Activated naive CD8-positive, alpha-beta T cell treated with anti-CD3 and anti-CD28 coated beads for 36 hours (primary cell): ENCODE data around the gene CHRNA10. TPM values are rescaled to one million over a fixed set of nuclear protein-coding genes. Genes with fewer than 3 reads are reported as not detected.
"Not testable (repeated sequence)": the region's sequence is repeated elsewhere in the genome, so short reads cannot be mapped to it uniquely, and the experiment has no call there.

ENCODE experiments used
- DNase-seq: peaks from one replicate; pipeline ENCODE4 v3.0.0; 2021
- H3K27ac Mint-ChIP-seq: one replicate; pipeline ENCODE4 v1.8.0; 2022; ENCODE audit warnings: mild to moderate bottlenecking, moderate library complexity, mixed read lengths
- H3K27me3 Mint-ChIP-seq: one replicate; pipeline ENCODE4 v1.8.0; 2022; ENCODE audit warnings: mild to moderate bottlenecking, mixed read lengths
- H3K36me3 Mint-ChIP-seq: one replicate; pipeline ENCODE4 v1.8.0; 2021; ENCODE audit warnings: mild to moderate bottlenecking, mixed read lengths
- H3K4me1 Mint-ChIP-seq: one replicate; pipeline ENCODE4 v1.8.0; 2021; ENCODE audit warnings: mixed read lengths
- H3K4me3 Mint-ChIP-seq: one replicate; pipeline ENCODE4 v1.8.0; 2022; ENCODE audit warnings: mild to moderate bottlenecking, moderate library complexity, mixed read lengths
- H3K9me3 Mint-ChIP-seq: one replicate; pipeline ENCODE4 v1.8.0; 2022; ENCODE audit warnings: mixed read lengths
- total RNA-seq, 2 experiments: library from RNA; stranded (reverse); gene quantifications; one replicate each; pipeline ENCODE4 v1.2.3, GENCODE V29; 2021

The CHRNA10 gene
- total RNA-seq, 2 experiments from 2014 or later = 1.0 to 1.5 TPM

DNA sequence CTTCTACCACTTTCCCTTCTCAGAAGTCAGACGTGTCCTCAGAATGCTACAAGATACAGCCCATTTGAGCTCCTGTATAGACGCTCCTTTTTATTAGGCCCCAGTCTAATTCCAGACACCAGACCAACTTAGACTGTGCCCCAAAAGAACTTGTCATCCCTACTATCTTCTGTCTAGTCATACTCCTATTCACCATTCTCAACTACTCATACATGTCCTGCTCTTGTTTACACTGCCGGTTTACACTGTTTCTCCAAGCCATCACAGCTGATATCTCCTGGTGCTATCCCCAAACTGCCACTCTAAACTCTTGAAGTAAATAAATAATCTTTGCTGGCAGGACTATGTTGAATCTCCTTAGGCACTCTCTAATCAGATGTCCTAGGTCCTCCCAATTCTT lies 18.7 kb downstream of the CHRNA10 start:
- DNase-seq, H3K9me3 Mint-ChIP-seq, H3K4me1 Mint-ChIP-seq, H3K27ac Mint-ChIP-seq, H3K4me3 Mint-ChIP-seq, H3K36me3 Mint-ChIP-seq: not testable (repeated sequence)
- peaks cover 35% of the 10 kb centered on the region for H3K27me3 Mint-ChIP-seq

DNA sequence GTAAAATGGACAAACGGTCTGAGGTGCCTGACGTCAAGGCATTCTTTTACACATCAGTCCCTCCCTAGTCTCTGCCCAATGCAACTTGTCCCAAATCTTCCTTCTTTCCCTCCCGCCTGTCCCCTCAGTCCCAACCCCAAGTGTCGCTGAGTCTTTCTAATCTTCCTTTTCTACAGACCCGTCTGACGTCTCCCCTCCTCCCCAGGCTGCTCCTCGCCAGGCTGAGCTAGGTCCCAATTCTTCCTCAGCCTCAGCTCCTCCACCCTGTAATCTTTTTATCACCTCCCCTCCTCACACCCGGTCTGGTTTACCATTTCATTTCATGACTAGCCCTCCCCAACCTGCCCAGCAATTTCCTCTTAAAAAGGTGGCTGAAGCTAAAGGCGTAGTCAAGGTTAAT lies 21.8 kb downstream of the CHRNA10 start:
- not testable (repeated sequence) for H3K27ac Mint-ChIP-seq, DNase-seq, H3K9me3 Mint-ChIP-seq, H3K4me3 Mint-ChIP-seq, H3K4me1 Mint-ChIP-seq, H3K36me3 Mint-ChIP-seq
- peaks cover 48% of the 10 kb centered on the region for H3K27me3 Mint-ChIP-seq

DNA sequence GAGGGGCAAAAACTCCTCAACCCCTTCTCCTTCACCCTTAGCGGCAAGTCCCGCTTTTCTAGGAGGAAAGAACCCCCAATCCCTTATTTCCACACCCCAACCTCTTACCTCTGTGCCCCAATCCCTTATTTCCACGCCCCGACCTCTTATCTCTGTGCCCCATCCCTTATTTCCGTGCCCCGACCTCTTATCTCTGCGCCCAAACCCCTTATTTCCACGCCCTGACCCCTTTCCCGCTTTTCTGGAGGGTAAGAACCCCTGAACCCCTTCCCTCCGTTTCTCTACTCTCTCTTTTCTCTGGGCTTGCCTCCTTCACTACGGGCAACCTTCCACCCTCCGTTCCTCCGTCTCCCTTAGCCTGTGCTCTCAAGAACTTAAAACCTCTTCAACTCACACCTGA lies 22.3 kb downstream of the CHRNA10 start:
- H3K27me3 Mint-ChIP-seq = peaks cover 53% of the 10 kb centered on the region
- not testable (repeated sequence) for DNase-seq, H3K4me1 Mint-ChIP-seq, H3K27ac Mint-ChIP-seq, H3K36me3 Mint-ChIP-seq, H3K4me3 Mint-ChIP-seq, H3K9me3 Mint-ChIP-seq

DNA sequence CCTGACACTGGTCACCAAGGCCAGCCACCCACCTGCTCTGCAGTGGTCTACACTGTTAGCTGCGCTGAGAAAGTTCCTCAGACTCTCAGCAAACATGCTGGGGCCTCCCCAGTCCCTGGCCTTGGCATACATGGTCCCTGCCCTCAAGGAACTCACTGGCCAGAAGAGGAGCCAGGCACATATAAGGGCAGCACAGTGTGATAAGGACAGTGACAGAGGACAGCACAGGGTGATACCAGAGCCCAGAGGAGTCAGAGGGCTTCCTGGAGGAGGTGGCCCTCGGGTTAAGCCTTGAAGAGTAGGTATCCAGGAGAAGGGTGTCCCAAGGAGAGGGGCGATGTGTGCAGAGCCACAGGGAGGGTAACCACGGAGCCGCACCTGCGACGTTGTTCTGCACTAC lies 25.6 kb downstream of the CHRNA10 start:
- peaks cover 74% of the 10 kb centered on the region for H3K27me3 Mint-ChIP-seq
- no peaks in the 10 kb centered on the region for H3K36me3 Mint-ChIP-seq
- no peak overlapping the region for H3K27ac Mint-ChIP-seq
- H3K9me3 Mint-ChIP-seq = no peaks in the 10 kb centered on the region
- DNase-seq = no peak
- H3K4me3 Mint-ChIP-seq = no peak overlapping the region
- peaks cover 3% of the 10 kb centered on the region for H3K4me1 Mint-ChIP-seq

DNA sequence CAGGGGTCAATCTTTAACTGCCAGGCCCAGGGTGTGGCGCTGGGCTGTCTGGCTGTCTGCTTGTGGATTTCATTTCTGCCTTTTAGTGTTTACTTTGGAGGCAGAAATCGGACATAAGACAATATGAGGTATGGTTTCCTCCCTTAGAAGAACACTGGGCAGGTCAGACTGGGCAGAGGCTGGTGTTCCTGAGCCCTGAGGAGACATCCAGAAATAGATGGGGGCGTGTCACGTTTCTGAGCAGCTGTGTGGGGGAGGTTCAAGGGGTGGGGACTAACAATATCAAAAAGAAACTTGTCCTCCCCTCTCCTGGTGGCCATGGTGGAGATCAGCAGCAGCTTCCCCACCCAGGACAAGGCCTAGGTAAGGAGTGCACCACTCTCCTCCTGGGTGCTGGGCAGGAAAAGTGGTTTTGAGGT lies 26.4 kb downstream of the CHRNA10 start, which contains the start of gene ART1:
TSS of gene ART1 (plus strand) at position 312 of the 419 bp plus-strand sequence. CDS start 14,086 bp downstream, outside the sequence.
- peaks cover 3% of the 10 kb centered on the region for H3K4me1 Mint-ChIP-seq

DNA sequence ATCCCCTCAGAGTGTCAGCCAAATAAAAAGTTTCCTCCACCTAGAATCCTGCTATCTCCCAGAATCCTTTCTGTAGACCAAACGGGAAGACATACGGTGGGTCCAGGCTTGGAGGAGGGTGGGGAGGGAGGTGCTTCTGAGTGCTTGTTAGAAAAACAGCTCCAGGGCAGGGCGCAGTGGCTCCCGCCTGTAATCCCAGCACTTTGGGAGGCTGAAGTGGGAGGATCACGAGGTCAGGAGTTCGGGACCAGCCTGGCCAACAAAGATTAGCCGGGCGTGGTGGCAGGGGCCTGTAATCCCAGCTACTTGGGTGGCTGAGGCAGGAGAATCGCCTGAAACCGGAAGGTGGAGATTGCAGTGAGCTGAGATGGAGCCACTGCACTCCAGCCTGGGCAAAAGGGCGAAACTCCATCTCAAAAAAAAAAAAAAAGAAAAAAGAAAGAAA lies 28.1 kb downstream of the CHRNA10 start:
- not testable (repeated sequence) for H3K9me3 Mint-ChIP-seq, H3K4me1 Mint-ChIP-seq, H3K27ac Mint-ChIP-seq, H3K4me3 Mint-ChIP-seq, H3K36me3 Mint-ChIP-seq, DNase-seq
- peaks cover 50% of the 10 kb centered on the region for H3K27me3 Mint-ChIP-seq

More for the DNA sequence above, 26.4 kb downstream of the CHRNA10 start, which contains the start of gene ART1:
- Mint-ChIP-seq H3K36me3 (no peaks in the 10 kb centered on the region), H3K4me3 (no peak within 1 kb of the TSS), H3K9me3 (no peaks in the 10 kb centered on the region), H3K27me3 (peaks cover 67% of the 10 kb centered on the region), H3K27ac (no peak within 1 kb of the TSS)
- DNase-seq = no peak

DNA sequence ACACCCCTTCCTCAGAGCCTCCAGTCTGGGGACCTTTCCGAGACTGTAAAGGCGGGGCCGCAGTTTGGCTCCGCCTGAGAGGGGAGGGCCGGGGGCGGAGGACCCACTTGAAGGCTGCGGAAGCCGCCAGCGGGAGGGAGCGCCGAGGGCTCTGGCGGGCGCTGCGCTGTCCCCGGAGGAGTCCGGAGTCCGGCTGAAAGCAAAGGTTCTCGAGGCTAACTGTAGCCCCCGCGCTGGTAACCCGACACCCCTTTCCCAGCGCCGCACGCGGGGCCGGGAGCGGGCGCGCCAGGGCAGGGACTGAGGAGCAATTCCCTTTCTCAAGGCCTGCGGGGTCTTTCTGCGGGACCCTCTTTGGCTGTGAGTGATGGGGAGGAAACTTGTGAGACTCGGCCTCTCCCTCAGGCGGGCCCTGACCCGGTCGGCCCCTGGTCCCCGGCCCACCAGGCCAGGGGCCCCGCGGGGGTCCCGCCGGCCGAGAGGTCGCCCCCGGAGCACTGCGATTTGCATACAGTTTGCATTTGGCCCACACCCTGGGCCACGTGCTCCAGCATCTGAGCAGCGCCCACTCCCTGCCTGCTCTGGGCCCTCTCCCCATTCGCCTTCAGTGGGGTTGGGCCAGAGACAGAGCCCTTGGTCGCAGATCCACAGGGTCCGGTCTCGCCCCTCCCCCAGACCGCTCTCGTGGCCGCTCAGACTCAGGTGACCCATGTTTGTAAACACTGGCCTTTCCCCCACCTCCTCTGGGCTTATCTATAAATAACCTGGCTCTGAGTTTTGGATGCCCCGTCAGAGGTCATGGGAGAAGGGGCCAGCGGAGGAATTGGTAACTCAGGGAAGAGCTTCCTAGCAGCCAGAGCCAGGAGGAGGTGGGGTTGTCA lies 28.9 kb downstream of the CHRNA10 start:
- Mint-ChIP-seq H3K9me3 (no peaks in the 10 kb centered on the region), H3K27me3 (peaks cover 46% of the 10 kb centered on the region), H3K4me1 (peaks cover 3% of the 10 kb centered on the region), H3K36me3 (no peaks in the 10 kb centered on the region), H3K27ac (no peak overlapping the region), H3K4me3 (peak overlapping the region; percentile 73)
- peak; percentile 73 for DNase-seq

DNA sequence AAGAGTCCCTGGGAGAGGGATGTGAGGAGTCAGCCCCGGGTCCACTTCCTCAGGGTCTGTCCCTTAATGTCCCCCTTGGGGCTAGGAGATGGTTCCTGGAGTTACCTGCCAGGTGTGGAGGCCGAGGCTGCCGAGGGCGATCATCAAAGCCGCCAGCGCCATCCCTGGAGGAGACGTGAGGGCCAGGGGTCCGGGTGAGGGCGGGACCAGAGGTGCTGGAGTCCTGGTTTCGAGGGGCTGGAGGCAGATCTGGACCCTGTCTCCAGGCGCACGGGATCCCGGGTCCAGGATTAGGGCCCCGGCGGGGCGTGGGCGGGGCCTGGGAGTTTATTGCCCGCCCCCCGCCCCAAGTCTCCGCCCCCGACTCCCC lies 29.5 kb downstream of the CHRNA10 start, which contains the start of gene ART5:
TSS of gene ART5 (minus strand) at position 292 of the 370 bp plus-strand sequence. CDS start at position 162, 130 bp downstream.
- peaks cover 3% of the 10 kb centered on the region for H3K4me1 Mint-ChIP-seq
- H3K27ac Mint-ChIP-seq = no peak within 1 kb of the TSS
- no peak for DNase-seq
- H3K4me3 Mint-ChIP-seq = peak within 1 kb of the TSS; percentile 73
- peaks cover 46% of the 10 kb centered on the region for H3K27me3 Mint-ChIP-seq
- H3K36me3 Mint-ChIP-seq = no peaks in the 10 kb centered on the region
- no peaks in the 10 kb centered on the region for H3K9me3 Mint-ChIP-seq

DNA sequence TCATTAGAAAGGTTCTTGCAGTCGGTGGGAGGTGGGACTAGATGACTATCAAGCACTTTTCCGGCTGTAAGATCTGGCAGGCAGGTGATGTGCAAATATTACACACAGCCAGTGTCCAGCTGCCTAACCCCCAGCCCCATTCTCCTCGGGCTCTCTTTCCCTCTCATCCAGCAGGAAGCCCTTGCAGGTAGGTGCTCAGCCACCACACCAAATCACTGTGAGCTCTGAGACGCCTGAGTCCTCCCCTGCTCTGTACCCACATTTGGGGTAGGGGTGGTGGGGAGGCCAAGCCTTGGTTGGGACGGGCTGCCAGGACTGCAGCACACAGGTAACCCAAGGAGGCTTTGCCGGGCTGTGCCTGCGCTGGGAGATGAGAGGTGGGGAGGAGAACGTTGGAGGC lies 30.0 kb downstream of the CHRNA10 start:
- Mint-ChIP-seq H3K4me3 (peak overlapping the region; percentile 47), H3K27me3 (peaks cover 46% of the 10 kb centered on the region), H3K27ac (no peak overlapping the region), H3K9me3 (no peaks in the 10 kb centered on the region), H3K4me1 (peaks cover 3% of the 10 kb centered on the region), H3K36me3 (no peaks in the 10 kb centered on the region)
- no peak for DNase-seq

DNA sequence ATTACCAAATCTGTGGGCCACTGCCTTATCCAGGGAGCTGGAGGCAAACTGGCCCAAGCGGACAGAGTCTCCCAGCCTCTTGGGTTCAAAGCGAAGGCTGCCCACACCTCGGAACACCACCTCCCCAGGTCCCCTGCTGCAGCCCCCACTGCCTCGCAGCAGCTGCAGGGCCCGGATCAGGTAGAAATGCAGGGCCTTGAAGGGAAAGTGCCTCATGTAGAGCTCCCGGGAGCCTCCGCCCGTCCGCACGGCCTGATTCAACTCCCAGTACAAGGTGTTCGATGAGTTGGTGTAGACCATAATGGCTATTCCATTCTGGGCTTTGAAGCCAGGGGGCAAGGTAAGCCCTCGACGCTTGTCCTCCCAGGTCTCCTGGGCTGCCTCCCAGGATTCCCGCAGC lies 31.3 kb downstream of the CHRNA10 start:
- DNase-seq = no peak
- no peaks in the 10 kb centered on the region for H3K36me3 Mint-ChIP-seq
- no peak overlapping the region for H3K27ac Mint-ChIP-seq

DNA sequence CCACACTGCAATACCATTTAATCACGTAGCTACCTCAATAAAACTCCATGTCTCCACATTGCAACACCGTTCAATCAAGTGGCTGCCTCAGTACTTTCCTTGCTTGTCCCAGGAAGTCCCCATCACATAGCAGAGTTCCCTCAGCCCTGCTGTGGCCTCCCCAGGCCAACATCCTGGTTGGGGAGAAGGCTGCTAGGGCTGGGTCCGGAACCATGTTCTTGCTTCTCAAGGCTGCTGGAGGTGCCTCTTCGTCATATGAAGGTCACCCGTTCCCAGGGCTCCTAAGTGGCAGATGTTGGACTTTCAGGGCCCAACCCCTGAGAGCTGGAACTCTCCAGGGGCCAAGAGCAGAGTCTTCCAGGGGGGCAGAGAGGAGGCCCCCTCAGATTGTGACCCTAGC lies 32.7 kb downstream of the CHRNA10 start:
- H3K9me3 Mint-ChIP-seq = no peaks in the 10 kb centered on the region
- peaks cover 3% of the 10 kb centered on the region for H3K4me1 Mint-ChIP-seq
- peaks cover 19% of the 10 kb centered on the region for H3K27me3 Mint-ChIP-seq
- no peak for DNase-seq
- H3K27ac Mint-ChIP-seq = no peak overlapping the region
- H3K36me3 Mint-ChIP-seq = no peaks in the 10 kb centered on the region
- H3K4me3 Mint-ChIP-seq = no peak overlapping the region

More for the DNA sequence above, 31.3 kb downstream of the CHRNA10 start:
- Mint-ChIP-seq H3K4me1 (peaks cover 3% of the 10 kb centered on the region), H3K9me3 (no peaks in the 10 kb centered on the region), H3K27me3 (peaks cover 32% of the 10 kb centered on the region), H3K4me3 (no peak overlapping the region)

DNA sequence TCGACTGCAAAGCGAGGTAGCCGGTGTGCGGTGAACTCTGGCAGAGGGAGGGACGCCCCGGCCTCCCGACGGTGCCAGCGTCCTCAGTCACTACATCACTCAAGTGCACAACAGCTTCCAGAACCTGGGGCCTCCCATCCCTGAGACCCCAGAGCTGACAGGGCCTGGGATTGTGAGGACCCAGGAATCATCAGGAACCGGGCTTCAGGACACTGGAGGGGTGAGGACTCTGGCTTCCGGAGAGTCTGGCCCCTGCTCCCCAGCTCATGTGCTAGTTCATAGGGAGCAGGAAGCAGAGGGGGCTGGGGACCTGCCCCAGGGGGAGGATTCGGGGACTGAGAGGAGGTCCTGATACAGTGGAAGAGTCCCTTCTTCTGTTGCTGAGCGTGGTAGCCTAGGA lies 34.0 kb downstream of the CHRNA10 start:
- H3K27ac Mint-ChIP-seq = no peak overlapping the region
- no peaks in the 10 kb centered on the region for H3K9me3 Mint-ChIP-seq
- H3K4me1 Mint-ChIP-seq = peaks cover 3% of the 10 kb centered on the region
- no peak overlapping the region for H3K4me3 Mint-ChIP-seq
- DNase-seq = no peak
- H3K27me3 Mint-ChIP-seq = peaks cover 9% of the 10 kb centered on the region
- H3K36me3 Mint-ChIP-seq = no peaks in the 10 kb centered on the region

DNA sequence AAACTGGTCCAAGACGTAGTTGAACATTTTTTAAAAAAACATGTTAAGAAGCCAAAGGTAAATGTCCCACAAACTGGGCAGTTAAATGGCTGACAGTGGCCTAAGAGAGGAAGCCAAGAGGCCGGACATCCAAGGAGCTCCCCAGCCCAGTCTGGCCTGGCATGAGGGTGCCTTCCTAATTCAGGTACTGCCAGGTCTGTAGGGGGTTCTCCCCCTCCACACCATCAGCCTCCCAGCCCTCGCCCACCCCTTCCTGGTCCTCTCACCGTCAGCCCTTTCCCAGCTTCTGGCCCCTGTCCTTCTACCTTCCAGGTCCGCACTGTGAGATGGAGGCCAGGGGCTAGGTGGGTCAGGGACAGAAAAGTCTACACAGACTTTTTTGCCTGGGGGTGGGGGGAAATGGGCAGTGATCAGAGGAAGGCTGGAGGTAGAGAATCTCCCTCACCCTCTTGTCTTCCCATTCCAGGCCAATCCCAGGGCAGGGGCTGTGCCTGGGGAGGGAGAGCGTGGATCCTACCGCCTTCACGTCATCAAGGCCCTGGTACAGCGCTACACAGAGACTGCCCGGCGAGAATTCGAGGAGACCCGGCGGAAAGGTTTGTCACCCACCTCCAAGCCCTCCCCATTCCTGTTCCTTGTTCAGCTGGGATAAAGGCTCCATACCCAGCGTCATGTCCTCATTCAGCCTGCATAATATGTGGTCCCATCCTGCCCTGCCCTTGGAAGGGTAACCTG lies 35.4 kb downstream of the CHRNA10 start:
- Mint-ChIP-seq H3K27me3 (peaks cover 1% of the 10 kb centered on the region), H3K9me3 (no peaks in the 10 kb centered on the region), H3K4me1 (no peaks in the 10 kb centered on the region), H3K4me3 (no peak overlapping the region), H3K27ac (no peak overlapping the region), H3K36me3 (no peaks in the 10 kb centered on the region)
- DNase-seq = no peak

DNA sequence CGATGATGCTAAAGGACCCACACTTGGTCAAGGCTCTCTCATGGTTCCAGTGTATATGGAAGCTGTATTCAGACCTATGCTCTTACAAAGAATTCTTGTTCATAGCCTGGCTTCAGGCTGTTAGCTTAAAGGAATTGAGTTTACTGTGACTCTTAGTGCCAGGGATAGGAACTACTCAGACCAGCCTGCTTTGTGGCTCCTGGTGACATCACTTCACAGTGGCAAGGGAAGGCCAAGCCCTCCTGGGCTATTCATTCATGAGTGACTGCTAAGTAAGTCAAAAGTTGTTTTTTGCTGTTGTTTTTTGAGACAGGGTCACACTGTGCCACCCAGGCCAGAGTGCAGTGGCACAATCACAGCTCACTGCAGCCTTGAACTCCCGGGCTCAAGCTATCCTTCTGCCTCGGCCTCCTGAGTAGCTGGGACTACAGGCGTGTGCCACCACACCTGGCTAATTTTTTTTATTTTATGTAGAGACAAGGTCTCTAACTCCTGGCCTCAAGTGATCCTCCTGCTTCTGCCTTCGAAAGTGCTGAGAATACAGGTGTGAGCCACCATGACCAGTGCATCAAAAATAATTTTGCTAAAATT lies 39.0 kb downstream of the CHRNA10 start:
- no peak overlapping the region for H3K27ac Mint-ChIP-seq
- no peak for DNase-seq
- H3K4me3 Mint-ChIP-seq = no peak overlapping the region
- no peaks in the 10 kb centered on the region for H3K36me3 Mint-ChIP-seq
- no peaks in the 10 kb centered on the region for H3K4me1 Mint-ChIP-seq
- no peaks in the 10 kb centered on the region for H3K9me3 Mint-ChIP-seq
- no peaks in the 10 kb centered on the region for H3K27me3 Mint-ChIP-seq

DNA sequence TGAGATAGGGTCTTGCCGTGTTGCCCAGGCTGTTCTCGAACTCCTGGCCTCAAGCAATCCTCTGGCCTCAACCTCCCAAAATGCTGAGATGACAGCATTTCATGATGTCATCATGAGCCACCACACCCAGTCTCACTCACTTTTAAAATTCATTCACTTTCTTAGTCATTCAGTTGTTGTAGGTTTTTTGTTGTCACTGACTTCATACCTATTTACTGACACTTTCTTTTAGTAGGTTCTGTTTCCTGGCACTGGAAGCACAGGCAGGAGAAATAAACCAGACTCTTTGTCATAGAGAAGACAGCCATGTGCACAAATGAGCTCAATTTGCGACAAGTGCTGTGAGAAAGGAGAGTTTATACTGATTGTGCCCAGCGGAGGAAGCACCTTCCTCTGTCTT lies 39.9 kb downstream of the CHRNA10 start:
- Mint-ChIP-seq H3K27me3 (no peaks in the 10 kb centered on the region), H3K4me1 (peaks cover 5% of the 10 kb centered on the region), H3K9me3 (no peaks in the 10 kb centered on the region), H3K4me3 (no peak overlapping the region), H3K27ac (no peak overlapping the region), H3K36me3 (no peaks in the 10 kb centered on the region)
- no peak for DNase-seq
